Measurements from ENCODE around the gene CCDC106.
A peak's percentile ranks its signal among the peaks of the same experiment; 100 is the strongest.

The CCDC106 gene

GRCh38 chr19:55636723-55637122 is 11.3 kb upstream of the CCDC106 start:
- ChIA-PET POLR2A (interaction anchor here (0.8 to 2.7 kb wide), 4 partner anchors 11 to 49 kb away, joined by 4 to 8 read pairs (median 4); partner anchors contain the start of genes CCDC106 and U2AF2), CTCF (interaction anchor here (0.9 to 9.0 kb wide), 10 partner anchors 10 to 673 kb away, joined by 3 to 84 read pairs (median 4); partner anchors contain the start of genes CCDC106, U2AF2 and ZNF784)
- TF ChIP-seq CTCF (IDR thresholded peaks at IDR 0.05; ENCODE audit: control extremely low read depth, extremely low read depth, low read depth, missing control alignments): no peak

DNA sequence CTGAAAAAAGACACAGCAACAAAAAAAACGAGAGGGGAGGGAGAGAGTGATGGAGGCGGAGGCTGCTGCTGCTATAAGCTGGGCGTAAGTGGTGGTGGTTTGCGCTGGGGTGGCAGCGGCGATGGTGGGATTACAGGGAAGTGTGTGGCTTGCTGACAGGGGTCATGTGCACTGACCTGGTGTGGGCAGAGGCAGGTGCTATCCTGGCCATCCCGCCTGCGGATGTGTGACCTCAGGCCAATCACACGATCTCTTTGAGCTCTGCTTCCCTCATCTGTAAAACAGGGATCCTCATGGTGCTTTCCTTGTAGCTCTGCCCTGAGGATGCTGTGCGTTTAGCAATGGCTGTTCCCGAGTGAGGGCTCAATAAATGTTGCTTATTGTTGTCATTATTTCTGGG is 10.5 kb upstream of the CCDC106 start:
- DNase-seq (ENCODE audit: extremely low spot score): no peak
- ChIA-PET CTCF (interaction anchor here (0.7 to 9.0 kb wide), 10 partner anchors 10 to 672 kb away, joined by 3 to 84 read pairs (median 4); partner anchors contain the start of genes CCDC106, NAT14, U2AF2 and ZNF865), POLR2A (interaction anchor here (0.7 to 2.7 kb wide), 5 partner anchors 10 to 172 kb away, joined by 3 to 8 read pairs (median 4); partner anchors contain the start of gene CCDC106)
- TF ChIP-seq CTCF (IDR thresholded peaks at IDR 0.05; ENCODE audit: control extremely low read depth, extremely low read depth, low read depth, missing control alignments): no peak

More at GRCh38 chr19:55636723-55637122, 11.3 kb upstream of the CCDC106 start:
- DNase-seq (ENCODE audit: extremely low spot score): no peak

DNA sequence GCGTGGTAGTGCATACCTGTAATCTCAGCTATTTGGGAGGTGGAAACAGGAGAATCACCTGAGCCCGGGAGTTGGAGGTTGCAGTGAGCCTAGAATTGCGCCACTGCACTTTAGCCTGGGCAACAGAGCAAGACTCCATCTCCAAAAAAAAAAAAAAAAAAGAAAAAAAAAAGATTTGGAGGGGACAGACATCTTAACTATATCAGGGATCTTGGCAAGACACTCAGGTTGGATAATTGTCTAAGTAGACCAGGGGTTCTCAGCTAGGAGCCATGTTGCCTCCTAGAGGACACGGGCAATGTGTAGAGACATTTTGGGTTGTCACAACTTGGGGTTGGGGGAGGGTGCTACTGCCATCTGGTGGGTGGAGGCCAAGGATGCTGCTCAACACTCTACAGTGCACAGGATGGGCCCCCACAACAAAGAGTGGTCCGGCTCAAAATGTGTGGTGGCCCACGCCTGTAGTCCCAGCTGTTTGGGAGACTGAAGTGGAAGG is 9.1 kb upstream of the CCDC106 start:
- ChIA-PET POLR2A (interaction anchor here (0.6 kb wide), 1 partner anchor 16 kb away, joined by 7 read pairs; no protein-coding TSS in a partner anchor), CTCF (interaction anchor here (1.3 to 9.0 kb wide), 6 partner anchors 8 to 694 kb away, joined by 3 to 84 read pairs (median 4); partner anchors contain the start of genes CCDC106 and U2AF2)
- DNase-seq (ENCODE audit: extremely low spot score): no peak
- peak; percentile 43 for TF ChIP-seq CTCF (IDR thresholded peaks at IDR 0.05; ENCODE audit: control extremely low read depth, extremely low read depth, low read depth, missing control alignments)

DNA sequence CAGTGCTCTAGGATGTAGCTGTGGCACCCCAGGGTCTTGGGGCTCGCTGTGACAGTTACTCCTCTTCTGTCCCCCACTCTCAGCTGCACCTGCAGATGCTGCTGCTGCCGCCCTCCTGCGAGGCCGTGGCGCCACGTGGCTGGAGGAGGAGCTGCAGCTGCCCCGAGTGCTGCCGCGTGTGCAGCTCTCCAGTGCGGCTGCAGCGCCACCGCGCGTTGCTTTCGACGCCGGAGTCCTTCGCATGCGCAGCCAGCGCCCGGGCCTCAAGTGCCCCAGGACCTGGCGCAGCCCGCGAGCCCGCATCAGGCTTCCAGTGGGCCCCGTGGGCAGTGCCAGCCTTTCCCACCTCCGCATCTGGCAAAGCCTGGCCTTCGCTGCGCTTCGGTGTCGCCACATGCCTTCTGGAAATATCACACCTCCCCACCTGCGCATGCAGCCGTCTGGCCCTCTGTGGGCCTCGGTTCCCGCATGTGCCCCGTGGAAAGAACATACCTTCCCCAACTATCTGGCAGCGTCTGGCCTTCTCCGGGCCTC is 7.9 kb upstream of the CCDC106 start:
- peak; percentile 68 for TF ChIP-seq CTCF (IDR thresholded peaks at IDR 0.05; ENCODE audit: control extremely low read depth, extremely low read depth, low read depth, missing control alignments)
- peak; percentile 60 for DNase-seq (ENCODE audit: extremely low spot score)
- POLR2A ChIA-PET: interaction anchor here (0.6 kb wide), 1 partner anchor 238 kb away, joined by 4 read pairs; no protein-coding TSS in a partner anchor
- CTCF ChIA-PET: interaction anchor here (0.6 to 2.2 kb wide), 3 partner anchors 14 to 499 kb away, joined by 3 to 10 read pairs (median 3); partner anchors contain the start of gene U2AF2

GRCh38 chr19:55640577-55641425 is 7.2 kb upstream of the CCDC106 start, which contains the start of gene ZNF580:
ZNF580 (plus strand) TSS chr19:55641002; CDS start chr19:55642509, 1,507 bp downstream.
- DNase-seq (ENCODE audit: extremely low spot score): peak; percentile 73
- CTCF ChIA-PET: interaction anchor here (0.6 to 2.2 kb wide), 2 partner anchors 14 to 500 kb away, joined by 3 to 10 read pairs; partner anchors contain the start of gene U2AF2
- no peak for TF ChIP-seq CTCF (IDR thresholded peaks at IDR 0.05; ENCODE audit: control extremely low read depth, extremely low read depth, low read depth, missing control alignments)
- POLR2A ChIA-PET: interaction anchor here (0.6 to 0.7 kb wide), 2 partner anchors 238 to 673 kb away, joined by 4 read pairs; no protein-coding TSS in a partner anchor
